Measurements from ENCODE around the gene CLMN. TPM values are rescaled to one million over a fixed set of nuclear protein-coding genes. Genes with fewer than 3 reads are reported as not detected.

Gene CLMN
- total and polyA plus RNA-seq, 9 of the 15 experiments (the other 6 are each of a cell fraction or from before 2014, with no cell fraction given) = 0.01 to 0.18 (median 0.07) TPM; not detected in 4

GRCh38 chr14:95147597-95147996, 172.1 kb downstream of the CLMN start (continued):
- TF ChIP-seq, protein P1, sequence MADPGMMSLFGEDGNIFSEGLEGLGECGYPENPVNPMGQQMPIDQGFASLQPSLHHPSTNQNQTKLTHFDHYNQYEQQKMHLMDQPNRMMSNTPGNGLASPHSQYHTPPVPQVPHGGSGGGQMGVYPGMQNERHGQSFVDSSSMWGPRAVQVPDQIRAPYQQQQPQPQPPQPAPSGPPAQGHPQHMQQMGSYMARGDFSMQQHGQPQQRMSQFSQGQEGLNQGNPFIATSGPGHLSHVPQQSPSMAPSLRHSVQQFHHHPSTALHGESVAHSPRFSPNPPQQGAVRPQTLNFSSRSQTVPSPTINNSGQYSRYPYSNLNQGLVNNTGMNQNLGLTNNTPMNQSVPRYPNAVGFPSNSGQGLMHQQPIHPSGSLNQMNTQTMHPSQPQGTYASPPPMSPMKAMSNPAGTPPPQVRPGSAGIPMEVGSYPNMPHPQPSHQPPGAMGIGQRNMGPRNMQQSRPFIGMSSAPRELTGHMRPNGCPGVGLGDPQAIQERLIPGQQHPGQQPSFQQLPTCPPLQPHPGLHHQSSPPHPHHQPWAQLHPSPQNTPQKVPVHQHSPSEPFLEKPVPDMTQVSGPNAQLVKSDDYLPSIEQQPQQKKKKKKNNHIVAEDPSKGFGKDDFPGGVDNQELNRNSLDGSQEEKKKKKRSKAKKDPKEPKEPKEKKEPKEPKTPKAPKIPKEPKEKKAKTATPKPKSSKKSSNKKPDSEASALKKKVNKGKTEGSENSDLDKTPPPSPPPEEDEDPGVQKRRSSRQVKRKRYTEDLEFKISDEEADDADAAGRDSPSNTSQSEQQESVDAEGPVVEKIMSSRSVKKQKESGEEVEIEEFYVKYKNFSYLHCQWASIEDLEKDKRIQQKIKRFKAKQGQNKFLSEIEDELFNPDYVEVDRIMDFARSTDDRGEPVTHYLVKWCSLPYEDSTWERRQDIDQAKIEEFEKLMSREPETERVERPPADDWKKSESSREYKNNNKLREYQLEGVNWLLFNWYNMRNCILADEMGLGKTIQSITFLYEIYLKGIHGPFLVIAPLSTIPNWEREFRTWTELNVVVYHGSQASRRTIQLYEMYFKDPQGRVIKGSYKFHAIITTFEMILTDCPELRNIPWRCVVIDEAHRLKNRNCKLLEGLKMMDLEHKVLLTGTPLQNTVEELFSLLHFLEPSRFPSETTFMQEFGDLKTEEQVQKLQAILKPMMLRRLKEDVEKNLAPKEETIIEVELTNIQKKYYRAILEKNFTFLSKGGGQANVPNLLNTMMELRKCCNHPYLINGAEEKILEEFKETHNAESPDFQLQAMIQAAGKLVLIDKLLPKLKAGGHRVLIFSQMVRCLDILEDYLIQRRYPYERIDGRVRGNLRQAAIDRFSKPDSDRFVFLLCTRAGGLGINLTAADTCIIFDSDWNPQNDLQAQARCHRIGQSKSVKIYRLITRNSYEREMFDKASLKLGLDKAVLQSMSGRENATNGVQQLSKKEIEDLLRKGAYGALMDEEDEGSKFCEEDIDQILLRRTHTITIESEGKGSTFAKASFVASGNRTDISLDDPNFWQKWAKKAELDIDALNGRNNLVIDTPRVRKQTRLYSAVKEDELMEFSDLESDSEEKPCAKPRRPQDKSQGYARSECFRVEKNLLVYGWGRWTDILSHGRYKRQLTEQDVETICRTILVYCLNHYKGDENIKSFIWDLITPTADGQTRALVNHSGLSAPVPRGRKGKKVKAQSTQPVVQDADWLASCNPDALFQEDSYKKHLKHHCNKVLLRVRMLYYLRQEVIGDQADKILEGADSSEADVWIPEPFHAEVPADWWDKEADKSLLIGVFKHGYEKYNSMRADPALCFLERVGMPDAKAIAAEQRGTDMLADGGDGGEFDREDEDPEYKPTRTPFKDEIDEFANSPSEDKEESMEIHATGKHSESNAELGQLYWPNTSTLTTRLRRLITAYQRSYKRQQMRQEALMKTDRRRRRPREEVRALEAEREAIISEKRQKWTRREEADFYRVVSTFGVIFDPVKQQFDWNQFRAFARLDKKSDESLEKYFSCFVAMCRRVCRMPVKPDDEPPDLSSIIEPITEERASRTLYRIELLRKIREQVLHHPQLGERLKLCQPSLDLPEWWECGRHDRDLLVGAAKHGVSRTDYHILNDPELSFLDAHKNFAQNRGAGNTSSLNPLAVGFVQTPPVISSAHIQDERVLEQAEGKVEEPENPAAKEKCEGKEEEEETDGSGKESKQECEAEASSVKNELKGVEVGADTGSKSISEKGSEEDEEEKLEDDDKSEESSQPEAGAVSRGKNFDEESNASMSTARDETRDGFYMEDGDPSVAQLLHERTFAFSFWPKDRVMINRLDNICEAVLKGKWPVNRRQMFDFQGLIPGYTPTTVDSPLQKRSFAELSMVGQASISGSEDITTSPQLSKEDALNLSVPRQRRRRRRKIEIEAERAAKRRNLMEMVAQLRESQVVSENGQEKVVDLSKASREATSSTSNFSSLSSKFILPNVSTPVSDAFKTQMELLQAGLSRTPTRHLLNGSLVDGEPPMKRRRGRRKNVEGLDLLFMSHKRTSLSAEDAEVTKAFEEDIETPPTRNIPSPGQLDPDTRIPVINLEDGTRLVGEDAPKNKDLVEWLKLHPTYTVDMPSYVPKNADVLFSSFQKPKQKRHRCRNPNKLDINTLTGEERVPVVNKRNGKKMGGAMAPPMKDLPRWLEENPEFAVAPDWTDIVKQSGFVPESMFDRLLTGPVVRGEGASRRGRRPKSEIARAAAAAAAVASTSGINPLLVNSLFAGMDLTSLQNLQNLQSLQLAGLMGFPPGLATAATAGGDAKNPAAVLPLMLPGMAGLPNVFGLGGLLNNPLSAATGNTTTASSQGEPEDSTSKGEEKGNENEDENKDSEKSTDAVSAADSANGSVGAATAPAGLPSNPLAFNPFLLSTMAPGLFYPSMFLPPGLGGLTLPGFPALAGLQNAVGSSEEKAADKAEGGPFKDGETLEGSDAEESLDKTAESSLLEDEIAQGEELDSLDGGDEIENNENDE (IDR thresholded peaks at IDR 0.05; ENCODE audit: low read depth, low read length) = no peak
- TF ChIP-seq AFF1 (IDR thresholded peaks at IDR 0.05; ENCODE audit: low read depth in 1 of 2, partially characterized antibody in 2 of 2) (no peak), OTX1 (CRISPR knock-in tag; IDR thresholded peaks at IDR 0.05) (no peak), MAZ (CRISPR knock-in tag; conservative IDR thresholded peaks at IDR 0.05 in 1 of 2, IDR thresholded peaks at IDR 0.05 in 1 of 2) (no peak), AFF4 (CRISPR knock-in tag; IDR thresholded peaks at IDR 0.05) (no peak), KAT7 (CRISPR knock-in tag; IDR thresholded peaks at IDR 0.05; ENCODE audit: borderline replicate concordance) (no peak), MTA3 (IDR thresholded peaks at IDR 0.05; ENCODE audit: borderline replicate concordance) (no peak)

Data from K562 (cell line).